ENCODE results near the gene CRAT.

GRCh38 chr9:129063061-129063460 lies 47.5 kb downstream of the CRAT start:
- TF ChIP-seq, protein P1, sequence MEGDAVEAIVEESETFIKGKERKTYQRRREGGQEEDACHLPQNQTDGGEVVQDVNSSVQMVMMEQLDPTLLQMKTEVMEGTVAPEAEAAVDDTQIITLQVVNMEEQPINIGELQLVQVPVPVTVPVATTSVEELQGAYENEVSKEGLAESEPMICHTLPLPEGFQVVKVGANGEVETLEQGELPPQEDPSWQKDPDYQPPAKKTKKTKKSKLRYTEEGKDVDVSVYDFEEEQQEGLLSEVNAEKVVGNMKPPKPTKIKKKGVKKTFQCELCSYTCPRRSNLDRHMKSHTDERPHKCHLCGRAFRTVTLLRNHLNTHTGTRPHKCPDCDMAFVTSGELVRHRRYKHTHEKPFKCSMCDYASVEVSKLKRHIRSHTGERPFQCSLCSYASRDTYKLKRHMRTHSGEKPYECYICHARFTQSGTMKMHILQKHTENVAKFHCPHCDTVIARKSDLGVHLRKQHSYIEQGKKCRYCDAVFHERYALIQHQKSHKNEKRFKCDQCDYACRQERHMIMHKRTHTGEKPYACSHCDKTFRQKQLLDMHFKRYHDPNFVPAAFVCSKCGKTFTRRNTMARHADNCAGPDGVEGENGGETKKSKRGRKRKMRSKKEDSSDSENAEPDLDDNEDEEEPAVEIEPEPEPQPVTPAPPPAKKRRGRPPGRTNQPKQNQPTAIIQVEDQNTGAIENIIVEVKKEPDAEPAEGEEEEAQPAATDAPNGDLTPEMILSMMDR (conservative IDR thresholded peaks at IDR 0.05 in 1 of 2, IDR thresholded peaks at IDR 0.05 in 1 of 2; ENCODE audit: low read depth in 1 of 2, low read length in 2 of 2) = no peak
- no peak for TF ChIP-seq EZH2 (IDR thresholded peaks at IDR 0.05; ENCODE audit: low read length, missing control alignments)
